Tibial artery (tissue), 4 donors: ENCODE measurements around the gene IL17RC.
"Not testable (repeated sequence)": the region's sequence is repeated elsewhere in the genome, so short reads cannot be mapped to it uniquely, and the experiment has no call there.

Experiments used
- DNase-seq, 2 donors: peaks; one replicate each; pipeline ENCODE4 v3.0.0-alpha.2; 2019
- H3K27ac ChIP-seq, 2 donors: fragments of 200-600 bp; sonication (generic) in 1 of 2; 1 replicate in 1 of 2; 2 replicates in 1 of 2; pipeline ENCODE4 v1.5.1; 2018 to 2019; ENCODE audit warnings: mild to moderate bottlenecking in 1 of 2
- H3K27me3 ChIP-seq, 2 donors: fragments of 200-600 bp; sonication (generic) in 1 of 2; one replicate each; pipeline versions ENCODE4 v1.5.1 to v1.6.0; 2016 to 2019
- H3K36me3 ChIP-seq, 3 donors: fragments of 200-600 bp; sonication (generic) in 2 of 3; one replicate each; pipeline ENCODE4 v1.5.1; 2016 to 2019; ENCODE audit warnings: mild to moderate bottlenecking in 2 of 3
- H3K4me1 ChIP-seq, 4 donors: fragments of 200-600 bp; sonication (generic) in 2 of 4; 1 replicate in 3 of 4; 2 replicates in 1 of 4; pipeline ENCODE4 v1.5.1; 2016 to 2019
- H3K4me3 ChIP-seq, 2 donors: fragments of 200-600 bp; sonication (generic) in 1 of 2; 1 replicate in 1 of 2; 2 replicates in 1 of 2; pipeline ENCODE4 v1.5.1; 2018 to 2019; ENCODE audit warnings: mild to moderate bottlenecking in 2 of 2
- H3K9me3 ChIP-seq, 3 donors: fragments of 200-600 bp; sonication (generic) in 1 of 3; one replicate each; pipeline ENCODE4 v1.5.1; 2016 to 2019
- intact Hi-C: fragments of 100-400 bp; cut with DNase I; formaldehyde crosslinking; loops from one replicate; pipeline ENCODE4 v1.15.0; 2023; ENCODE audit warnings: low total_unique reads
- TF ChIP-seq, protein P1 (sequence below), 2 experiments: fragments of 200-600 bp in 1 of 2; fragments of 450-650 bp in 1 of 2; IDR thresholded peaks; one replicate each; pipeline ENCODE4 v1.5.1; 2017 to 2019; ENCODE audit warnings: antibody characterized with exemption in 2 of 2, mild to moderate bottlenecking in 1 of 2, moderate library complexity in 1 of 2

Gene IL17RC

DNA sequence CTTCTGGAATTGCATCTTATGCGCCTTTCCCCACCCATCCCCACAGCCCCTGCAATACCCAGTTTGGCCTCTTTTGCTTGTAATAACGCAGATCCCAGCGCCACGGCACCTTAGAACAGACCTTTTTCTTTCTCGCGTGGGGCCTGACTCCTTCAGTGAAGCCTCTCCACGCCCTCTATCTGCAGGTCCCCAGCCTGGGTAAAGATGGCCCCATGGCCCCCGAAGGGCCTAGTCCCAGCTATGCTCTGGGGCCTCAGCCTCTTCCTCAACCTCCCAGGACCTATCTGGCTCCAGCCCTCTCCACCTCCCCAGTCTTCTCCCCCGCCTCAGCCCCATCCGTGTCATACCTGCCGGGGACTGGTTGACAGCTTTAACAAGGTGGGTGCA, 17.3 kb downstream of the IL17RC start:
- intact Hi-C loops: loop anchor here (5.0 kb wide), 1 partner anchor 202 kb away; the partner anchor contains the start of gene BRPF1
- peak in 1 of 2 donors; percentile 63 for DNase-seq
- H3K27me3 ChIP-seq: no peaks in the 10 kb centered on the region
- H3K27ac ChIP-seq: peak overlapping the region; percentile 90 to 91
- peak overlapping the region; percentile 57 to 88 for H3K4me3 ChIP-seq
- TF ChIP-seq, protein P1, sequence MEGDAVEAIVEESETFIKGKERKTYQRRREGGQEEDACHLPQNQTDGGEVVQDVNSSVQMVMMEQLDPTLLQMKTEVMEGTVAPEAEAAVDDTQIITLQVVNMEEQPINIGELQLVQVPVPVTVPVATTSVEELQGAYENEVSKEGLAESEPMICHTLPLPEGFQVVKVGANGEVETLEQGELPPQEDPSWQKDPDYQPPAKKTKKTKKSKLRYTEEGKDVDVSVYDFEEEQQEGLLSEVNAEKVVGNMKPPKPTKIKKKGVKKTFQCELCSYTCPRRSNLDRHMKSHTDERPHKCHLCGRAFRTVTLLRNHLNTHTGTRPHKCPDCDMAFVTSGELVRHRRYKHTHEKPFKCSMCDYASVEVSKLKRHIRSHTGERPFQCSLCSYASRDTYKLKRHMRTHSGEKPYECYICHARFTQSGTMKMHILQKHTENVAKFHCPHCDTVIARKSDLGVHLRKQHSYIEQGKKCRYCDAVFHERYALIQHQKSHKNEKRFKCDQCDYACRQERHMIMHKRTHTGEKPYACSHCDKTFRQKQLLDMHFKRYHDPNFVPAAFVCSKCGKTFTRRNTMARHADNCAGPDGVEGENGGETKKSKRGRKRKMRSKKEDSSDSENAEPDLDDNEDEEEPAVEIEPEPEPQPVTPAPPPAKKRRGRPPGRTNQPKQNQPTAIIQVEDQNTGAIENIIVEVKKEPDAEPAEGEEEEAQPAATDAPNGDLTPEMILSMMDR (IDR thresholded peaks at IDR 0.05): peak in 1 of 2 experiments; percentile 11
- no peaks in the 10 kb centered on the region for H3K9me3 ChIP-seq
- H3K36me3 ChIP-seq: peaks cover 6 to 45% (median 36%) of the 10 kb centered on the region in 3 donors
- H3K4me1 ChIP-seq: peaks cover 4 to 27% (median 22%) of the 10 kb centered on the region in 4 donors

DNA sequence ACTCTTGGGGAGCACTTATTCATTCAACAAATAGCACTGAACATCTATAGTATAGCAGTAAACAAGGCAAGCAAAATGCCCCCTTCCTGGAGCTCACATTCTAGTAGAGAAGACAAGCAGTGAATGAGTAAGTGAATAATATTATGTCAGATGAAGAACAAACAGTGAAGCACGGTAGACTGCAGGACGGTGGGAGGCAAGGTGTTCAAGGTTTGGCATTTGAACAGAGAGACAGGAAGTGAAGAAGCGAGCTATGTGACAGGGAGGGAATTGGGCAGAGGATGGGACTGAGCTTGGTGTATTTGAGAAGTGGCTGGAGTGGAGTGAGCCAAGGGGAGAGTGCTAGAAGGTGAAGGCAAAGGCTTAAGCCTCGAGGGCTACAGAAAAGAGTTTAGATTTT, 18.1 kb downstream of the IL17RC start:
- H3K4me1 ChIP-seq: peaks cover 4 to 27% (median 22%) of the 10 kb centered on the region in 4 donors
- intact Hi-C loops: loop anchor here (5.0 kb wide), 1 partner anchor 203 kb away; the partner anchor contains the start of gene BRPF1
- peaks cover 6 to 38% (median 29%) of the 10 kb centered on the region in 3 donors for H3K36me3 ChIP-seq
- H3K9me3 ChIP-seq: no peaks in the 10 kb centered on the region
- peak overlapping the region; percentile 90 to 91 for H3K27ac ChIP-seq
- TF ChIP-seq, protein P1 (IDR thresholded peaks at IDR 0.05): no peak
- no peak for DNase-seq
- peak overlapping the region; percentile 57 to 88 for H3K4me3 ChIP-seq
- no peaks in the 10 kb centered on the region for H3K27me3 ChIP-seq

DNA sequence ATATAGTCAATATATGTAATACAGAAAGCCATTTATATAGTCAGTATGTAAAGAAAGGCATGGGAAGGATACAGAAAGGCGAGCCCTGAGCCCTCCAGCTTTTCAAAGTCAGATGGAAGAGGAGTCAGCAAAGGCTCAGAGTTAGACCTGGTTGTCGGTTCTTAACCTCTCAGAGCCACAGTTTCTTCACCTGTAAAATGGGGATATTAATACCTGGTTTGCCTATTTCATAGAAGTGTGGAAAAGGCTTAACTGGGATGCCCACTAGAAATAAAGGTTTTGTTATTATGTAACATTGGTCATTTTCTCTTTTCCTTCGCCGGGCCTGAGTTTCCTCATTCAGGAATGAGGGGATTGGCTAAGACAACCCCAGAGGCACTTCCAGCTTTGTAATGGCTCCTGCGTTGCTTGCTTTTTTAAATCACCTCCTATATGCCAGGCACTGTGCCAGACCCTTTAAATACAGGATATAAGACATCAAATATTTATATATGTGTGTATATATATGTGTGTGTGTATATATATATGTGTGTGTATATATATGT, 19.1 kb downstream of the IL17RC start:
- TF ChIP-seq, protein P1 (IDR thresholded peaks at IDR 0.05): no peak
- Histone ChIP-seq H3K4me1 (peaks cover 4 to 27% (median 22%) of the 10 kb centered on the region in 4 donors), H3K36me3 (peaks cover 6 to 35% (median 19%) of the 10 kb centered on the region in 3 donors), H3K4me3 (no peak overlapping the region), H3K27ac (no peak overlapping the region), H3K27me3 (no peaks in the 10 kb centered on the region), H3K9me3 (no peaks in the 10 kb centered on the region)
- intact Hi-C loops: no loop called here
- no peak for DNase-seq

DNA sequence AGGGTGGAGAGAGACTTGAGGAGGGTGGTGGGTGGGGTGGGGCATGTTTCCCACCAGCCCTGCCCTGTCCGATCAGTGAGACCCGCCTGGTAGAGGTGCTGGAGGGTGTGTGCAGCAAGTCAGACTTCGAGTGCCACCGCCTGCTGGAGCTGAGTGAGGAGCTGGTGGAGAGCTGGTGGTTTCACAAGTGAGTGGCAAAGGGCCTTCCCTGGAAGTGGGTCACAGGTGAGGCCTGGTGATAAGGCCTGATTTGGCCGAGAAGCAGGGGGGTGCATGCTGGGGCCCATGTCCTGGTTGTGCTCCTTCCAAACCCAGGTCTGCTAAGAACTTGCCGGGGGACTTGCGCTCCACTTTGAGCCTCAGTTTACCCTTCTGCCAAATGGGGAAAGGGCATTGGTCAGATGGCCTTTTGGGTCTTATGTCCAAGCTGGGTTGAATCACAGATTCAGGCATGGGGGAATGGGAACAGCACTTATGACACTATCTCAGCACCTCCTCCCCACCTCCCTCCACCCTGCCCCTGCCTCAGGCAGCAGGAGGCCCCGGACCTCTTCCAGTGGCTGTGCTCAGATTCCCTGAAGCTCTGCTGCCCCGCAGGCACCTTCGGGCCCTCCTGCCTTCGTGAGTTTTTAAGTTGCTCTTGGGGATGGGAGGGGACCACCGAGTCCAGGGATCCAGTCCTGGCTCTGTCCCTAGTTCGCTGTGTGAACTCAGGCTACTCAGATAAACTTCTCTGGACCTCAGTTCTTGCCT, 20.8 kb downstream of the IL17RC start:
- Histone ChIP-seq H3K36me3 (peaks cover 6 to 48% (median 20%) of the 10 kb centered on the region in 3 donors), H3K4me3 (no peak overlapping the region), H3K9me3 (no peaks in the 10 kb centered on the region), H3K4me1 (peaks cover 4 to 23% (median 19%) of the 10 kb centered on the region in 4 donors), H3K27ac (no peak overlapping the region), H3K27me3 (no peaks in the 10 kb centered on the region)
- DNase-seq: no peak
- TF ChIP-seq, protein P1 (IDR thresholded peaks at IDR 0.05): no peak
- intact Hi-C loops: no loop called here

DNA sequence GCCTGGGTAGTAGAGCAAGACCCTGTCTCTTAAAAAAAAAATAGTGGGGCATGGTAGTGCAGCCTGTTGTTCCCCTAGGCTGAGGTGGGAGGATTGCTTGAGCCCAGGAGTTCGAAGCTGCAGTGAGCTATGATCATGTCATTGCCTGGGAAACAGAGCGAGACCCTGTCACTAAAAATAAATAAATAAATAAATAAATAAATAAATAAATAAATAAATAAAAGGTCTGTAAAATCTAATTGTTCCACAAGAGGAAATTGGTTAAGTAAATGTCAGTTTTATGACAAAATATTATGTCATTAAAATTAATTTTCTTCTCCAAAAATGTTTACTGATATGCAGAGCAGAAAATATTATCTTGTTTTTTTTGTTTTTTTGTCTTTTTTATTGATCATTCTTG, 22.1 kb downstream of the IL17RC start:
- intact Hi-C loops: no loop called here
- no peak overlapping the region for H3K27ac ChIP-seq
- no peak overlapping the region for H3K4me3 ChIP-seq
- TF ChIP-seq, protein P1 (IDR thresholded peaks at IDR 0.05): no peak
- H3K9me3 ChIP-seq: no peaks in the 10 kb centered on the region
- DNase-seq: no peak
- peaks cover 6 to 61% (median 29%) of the 10 kb centered on the region in 3 donors for H3K36me3 ChIP-seq
- no peaks in the 10 kb centered on the region for H3K27me3 ChIP-seq
- peaks cover 4 to 23% (median 19%) of the 10 kb centered on the region in 4 donors for H3K4me1 ChIP-seq

DNA sequence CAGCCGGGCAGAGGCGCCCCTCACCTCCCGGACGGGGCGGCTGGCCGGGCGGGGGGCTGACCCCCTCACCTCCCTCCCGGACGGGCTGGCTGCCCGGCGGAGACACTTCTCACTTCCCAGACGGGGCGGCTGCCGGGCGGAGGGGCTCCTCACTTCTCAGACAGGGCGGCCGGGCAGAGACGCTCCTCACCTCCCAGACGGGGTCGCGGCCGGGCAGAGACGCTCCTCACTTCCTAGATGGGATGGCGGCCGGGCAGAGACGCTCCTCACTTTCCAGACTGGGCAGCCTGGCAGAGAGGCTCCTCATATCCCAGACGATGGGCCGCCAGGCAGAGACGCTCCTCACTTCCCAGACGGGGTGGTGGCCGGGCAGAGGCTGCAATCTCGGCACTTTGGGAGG, 23.0 kb downstream of the IL17RC start:
- H3K4me1 ChIP-seq: peaks cover under 1 to 15% (median 10%) of the 10 kb centered on the region in 4 donors
- not testable (repeated sequence) for H3K9me3 ChIP-seq, H3K27me3 ChIP-seq, H3K4me3 ChIP-seq, DNase-seq, H3K27ac ChIP-seq
- intact Hi-C loops: loop anchor here (10.0 kb wide), 2 partner anchors 75 to 95 kb away; partner anchors contain the start of gene RPUSD3
- H3K36me3 ChIP-seq: peaks cover 6 to 69% (median 36%) of the 10 kb centered on the region in 3 donors
